ENCODE results near the gene CACNA2D3. TPM values are rescaled to one million over a fixed set of nuclear protein-coding genes. Genes with fewer than 3 reads are reported as not detected.

The CACNA2D3 gene
- total RNA-seq, 2 experiments from 2014 or later, result not detected

DNA sequence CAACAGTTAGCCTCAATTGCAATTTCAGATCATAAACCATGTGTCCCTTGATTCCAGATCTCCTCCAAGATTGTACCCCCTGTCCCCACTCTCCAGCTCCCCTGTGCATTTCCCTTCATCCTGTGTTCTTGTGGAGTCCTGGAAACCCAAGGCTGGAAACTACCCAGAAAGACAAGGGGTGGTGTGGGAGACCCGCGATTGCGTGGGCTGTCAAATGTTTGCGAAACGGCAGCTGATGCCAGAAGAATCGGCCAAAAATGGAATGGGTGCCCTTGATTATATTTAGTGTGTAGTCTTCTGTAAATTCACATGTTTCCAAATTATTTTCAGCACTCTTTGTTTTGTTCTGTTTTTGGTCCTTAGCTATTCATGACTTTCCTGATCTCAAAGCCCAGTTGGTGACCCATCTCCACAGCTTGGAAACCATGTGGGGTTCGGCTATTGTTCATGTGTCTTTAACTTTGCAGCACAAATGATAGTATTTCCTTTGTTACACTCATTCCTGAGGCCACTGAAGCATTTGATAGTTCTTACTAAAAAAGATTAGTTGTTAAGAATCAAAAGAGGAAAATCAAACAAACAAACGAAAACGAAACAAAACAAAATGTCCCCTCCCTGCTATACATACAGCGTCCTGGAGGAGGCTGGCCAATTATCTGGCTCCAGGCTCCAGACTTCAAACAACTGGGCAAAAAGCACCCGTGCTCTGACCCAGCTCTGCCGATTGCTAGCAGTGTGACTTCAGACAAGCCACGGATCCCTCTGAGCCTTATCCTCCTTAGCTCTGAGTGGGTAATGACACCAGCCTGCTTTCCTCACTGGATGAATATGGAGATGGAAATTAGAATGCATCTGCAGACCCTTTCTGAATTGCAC, 120.9 kb downstream of the CACNA2D3 start:
- Histone ChIP-seq H3K36me3 (ENCODE audit: insufficient read depth, low read length) (no peaks in the 10 kb centered on the region), H2AFZ (ENCODE audit: low read length) (no peak overlapping the region), H4K20me1 (ENCODE audit: insufficient read depth, low read length) (no peaks in the 10 kb centered on the region), H3K9me2 (ENCODE audit: insufficient read depth, low read length) (no peaks in the 10 kb centered on the region), H3K9me3 (ENCODE audit: low read length) (no peaks in the 10 kb centered on the region), H3K79me2 (ENCODE audit: insufficient read depth, low read depth, low read length) (no peaks in the 10 kb centered on the region), H3K4me2 (ENCODE audit: low read length) (no peak overlapping the region), H3K4me3 (ENCODE audit: low read depth, low read length, poor library complexity, severe bottlenecking) (no peak overlapping the region), H3K27ac (ENCODE audit: low read depth, low read length, poor library complexity, severe bottlenecking) (no peak overlapping the region), H3K4me1 (ENCODE audit: insufficient read depth, low read length, poor library complexity, severe bottlenecking) (no peaks in the 10 kb centered on the region)
- no peak for DNase-seq (ENCODE audit: low spot score)
- ChIA-PET CTCF (ENCODE audit: unreplicated experiment) (no interaction called here), POLR2A (interaction anchor here (0.6 kb wide), 1 partner anchor 190 kb away, joined by 3 read pairs; no protein-coding TSS in a partner anchor)
- intact Hi-C loops (cut with micrococcal nuclease; ENCODE audit: unreplicated experiment), result no loop called here
- TF ChIP-seq, protein P1, sequence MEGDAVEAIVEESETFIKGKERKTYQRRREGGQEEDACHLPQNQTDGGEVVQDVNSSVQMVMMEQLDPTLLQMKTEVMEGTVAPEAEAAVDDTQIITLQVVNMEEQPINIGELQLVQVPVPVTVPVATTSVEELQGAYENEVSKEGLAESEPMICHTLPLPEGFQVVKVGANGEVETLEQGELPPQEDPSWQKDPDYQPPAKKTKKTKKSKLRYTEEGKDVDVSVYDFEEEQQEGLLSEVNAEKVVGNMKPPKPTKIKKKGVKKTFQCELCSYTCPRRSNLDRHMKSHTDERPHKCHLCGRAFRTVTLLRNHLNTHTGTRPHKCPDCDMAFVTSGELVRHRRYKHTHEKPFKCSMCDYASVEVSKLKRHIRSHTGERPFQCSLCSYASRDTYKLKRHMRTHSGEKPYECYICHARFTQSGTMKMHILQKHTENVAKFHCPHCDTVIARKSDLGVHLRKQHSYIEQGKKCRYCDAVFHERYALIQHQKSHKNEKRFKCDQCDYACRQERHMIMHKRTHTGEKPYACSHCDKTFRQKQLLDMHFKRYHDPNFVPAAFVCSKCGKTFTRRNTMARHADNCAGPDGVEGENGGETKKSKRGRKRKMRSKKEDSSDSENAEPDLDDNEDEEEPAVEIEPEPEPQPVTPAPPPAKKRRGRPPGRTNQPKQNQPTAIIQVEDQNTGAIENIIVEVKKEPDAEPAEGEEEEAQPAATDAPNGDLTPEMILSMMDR (conservative IDR thresholded peaks at IDR 0.05; ENCODE audit: low read length), result no peak
- TF ChIP-seq EZH2phosphoT487 (IDR thresholded peaks at IDR 0.05; ENCODE audit: borderline replicate concordance, low read depth, low read length), result no peak
- no TSS peak for BruUV-seq (replicated peaks)

DNA sequence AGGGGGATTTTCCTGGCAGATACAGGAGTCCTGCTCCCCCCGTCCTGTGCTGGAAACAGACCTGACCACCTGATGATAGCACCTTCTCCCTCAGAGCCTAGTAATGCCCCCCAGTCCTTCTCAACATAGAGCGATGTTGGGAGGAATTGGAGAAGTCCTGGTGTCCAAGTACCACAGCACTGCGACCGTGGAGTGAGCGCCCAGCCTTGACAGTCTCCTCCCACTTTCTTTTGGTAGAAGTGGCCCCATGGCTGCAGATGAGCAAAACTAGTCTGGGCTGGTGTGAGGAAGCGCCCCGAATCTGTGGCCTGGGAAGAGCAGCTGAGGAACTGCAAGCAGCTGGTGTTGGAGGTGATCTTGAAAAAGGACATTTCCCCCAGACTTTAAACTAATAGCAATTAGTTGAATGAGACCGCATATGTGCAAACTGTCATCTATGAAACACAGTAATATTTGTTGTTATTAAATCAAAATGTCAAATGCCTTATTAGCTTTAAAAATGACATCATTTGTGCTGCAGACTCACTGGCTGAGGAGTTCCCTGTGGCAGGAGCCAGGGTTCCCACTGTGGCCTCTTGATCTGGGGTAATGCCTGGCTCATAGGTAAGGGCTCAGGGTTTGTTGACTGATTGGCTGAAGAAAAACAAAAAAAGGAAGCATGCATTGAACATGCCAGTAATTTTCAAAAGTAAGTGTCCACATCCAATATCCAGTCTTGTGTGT, 121.8 kb downstream of the CACNA2D3 start:
- ChIA-PET CTCF (ENCODE audit: unreplicated experiment) (no interaction called here), POLR2A (no interaction called here)
- no peak overlapping the region for H3K27ac ChIP-seq (ENCODE audit: low read depth, low read length, poor library complexity, severe bottlenecking)
- no peak overlapping the region for H2AFZ ChIP-seq (ENCODE audit: low read length)
- TF ChIP-seq, protein P1 (conservative IDR thresholded peaks at IDR 0.05; ENCODE audit: low read length), result no peak
- no peak for TF ChIP-seq EZH2phosphoT487 (IDR thresholded peaks at IDR 0.05; ENCODE audit: borderline replicate concordance, low read depth, low read length)
- no peak for DNase-seq (ENCODE audit: low spot score)
- no peaks in the 10 kb centered on the region for H3K4me1 ChIP-seq (ENCODE audit: insufficient read depth, low read length, poor library complexity, severe bottlenecking)
- no peaks in the 10 kb centered on the region for H4K20me1 ChIP-seq (ENCODE audit: insufficient read depth, low read length)
- H3K9me2 ChIP-seq (ENCODE audit: insufficient read depth, low read length), result no peaks in the 10 kb centered on the region
- H3K36me3 ChIP-seq (ENCODE audit: insufficient read depth, low read length), result no peaks in the 10 kb centered on the region
- no peaks in the 10 kb centered on the region for H3K9me3 ChIP-seq (ENCODE audit: low read length)
- intact Hi-C loops (cut with micrococcal nuclease; ENCODE audit: unreplicated experiment), result no loop called here
- no TSS peak for BruUV-seq (replicated peaks)
- no peak overlapping the region for H3K4me3 ChIP-seq (ENCODE audit: low read depth, low read length, poor library complexity, severe bottlenecking)
- H3K4me2 ChIP-seq (ENCODE audit: low read length), result no peak overlapping the region
- no peaks in the 10 kb centered on the region for H3K79me2 ChIP-seq (ENCODE audit: insufficient read depth, low read depth, low read length)
